Activated T-cell treated with anti-CD3 and anti-CD28 coated beads, Interleukin-2, amount 50 U/mL, for 1 hour (primary cell): ENCODE data around the gene AAGAB.
"Not testable (repeated sequence)": the region's sequence is repeated elsewhere in the genome, so short reads cannot be mapped to it uniquely, and the experiment has no call there.

ENCODE experiments used
- DNase-seq: peaks from one replicate; pipeline ENCODE4 v3.0.0-alpha.2; 2020

AAGAB gene

DNA sequence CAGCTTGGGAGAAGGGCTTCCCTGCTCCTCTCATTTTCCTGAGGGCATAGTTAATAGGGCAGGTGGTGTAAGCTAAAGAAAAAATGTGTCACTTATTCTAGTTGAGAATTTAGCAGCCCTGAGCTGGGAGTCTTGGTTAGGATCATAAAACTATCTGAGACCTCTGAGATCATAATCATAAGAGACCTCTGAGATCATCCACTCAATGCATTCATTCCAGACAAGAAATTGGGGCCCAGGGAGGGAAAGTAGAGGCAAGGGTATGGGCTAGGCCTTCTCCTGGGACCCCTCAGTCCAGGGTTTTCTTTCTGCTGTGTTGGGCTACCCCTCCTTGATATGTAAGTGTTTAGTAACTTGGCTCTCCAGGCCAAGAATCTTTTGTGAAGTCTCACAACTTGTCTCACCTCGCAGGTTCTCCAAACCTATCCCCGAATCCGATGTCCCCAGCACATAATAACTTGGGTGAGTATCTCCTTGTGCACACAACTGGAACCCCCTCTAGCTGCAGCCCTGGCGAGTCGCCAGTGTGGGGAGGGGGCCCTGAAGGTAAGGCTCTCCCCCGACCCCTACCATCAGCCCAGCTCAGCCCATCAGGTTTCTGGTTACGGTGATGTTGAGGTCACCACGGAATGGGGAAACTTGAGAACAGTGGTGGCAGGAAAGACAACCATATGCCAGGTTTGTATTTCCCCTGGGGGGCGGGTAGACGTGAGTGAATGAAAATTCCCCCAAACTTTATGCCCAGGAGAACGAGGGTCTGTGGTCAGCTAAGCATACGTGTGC is 84.1 kb downstream of the AAGAB start:
- no peak for DNase-seq

GRCh38 chr15:67168694-67169093 is 85.8 kb downstream of the AAGAB start:
- DNase-seq: no peak

DNA sequence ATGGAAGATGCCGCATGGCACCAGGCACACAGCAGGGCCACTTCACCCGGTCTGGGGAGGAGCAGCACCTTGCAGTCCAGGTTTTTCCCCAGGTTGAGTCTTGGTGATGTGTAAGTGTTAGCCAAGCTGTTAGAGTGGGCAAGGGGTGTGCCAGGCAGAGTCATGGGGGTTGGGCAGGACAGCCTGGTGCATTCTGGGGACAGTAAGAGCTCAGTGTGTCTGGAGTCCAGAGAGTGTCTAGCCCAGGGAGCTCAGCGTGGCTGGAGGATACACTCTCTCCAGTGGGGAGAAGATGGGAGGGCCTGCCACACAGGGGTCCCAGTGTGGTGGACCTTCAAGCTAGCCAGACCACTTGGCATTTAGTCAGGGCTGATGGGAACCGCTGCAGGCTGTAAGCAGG is 87.4 kb downstream of the AAGAB start:
- no peak for DNase-seq

DNA sequence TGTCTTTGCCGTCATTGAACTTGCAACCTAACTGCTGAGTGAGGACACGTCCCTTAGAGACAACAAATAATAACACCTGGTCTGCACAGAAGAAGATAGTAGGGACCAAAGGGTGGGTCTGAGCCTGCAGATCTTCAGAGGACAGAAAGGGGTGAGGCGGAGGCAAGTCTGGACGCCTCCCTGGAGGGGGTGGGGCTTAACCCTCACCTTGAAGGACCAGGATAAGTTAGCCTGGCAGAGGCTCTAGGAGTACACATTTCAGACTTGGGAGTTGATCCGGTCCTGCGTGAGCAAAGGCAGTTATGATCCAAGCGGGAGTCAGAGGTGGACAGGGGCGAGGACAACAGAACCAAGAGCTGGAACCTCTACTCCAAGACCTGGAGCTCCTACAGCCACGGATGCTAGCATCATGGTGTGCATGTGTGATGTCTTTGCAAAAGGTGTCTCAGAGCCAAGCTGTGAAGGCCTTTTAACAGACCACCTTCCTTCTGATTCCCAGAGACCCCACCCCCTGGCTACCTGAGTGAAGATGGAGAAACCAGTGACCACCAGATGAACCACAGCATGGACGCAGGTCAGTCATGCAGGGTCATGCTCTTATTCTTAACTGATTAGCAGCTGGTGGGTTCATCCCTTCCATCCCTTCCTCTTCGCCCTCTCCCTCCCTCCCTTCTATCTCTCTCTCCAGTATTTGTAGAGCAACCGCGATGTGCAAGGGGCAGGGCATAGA is 88.0 kb downstream of the AAGAB start:
- DNase-seq: no peak

GRCh38 chr15:67165254-67166253 is 88.9 kb downstream of the AAGAB start:
- DNase-seq: no peak

GRCh38 chr15:67164811-67165253 is 89.6 kb downstream of the AAGAB start:
- DNase-seq: no peak

DNA sequence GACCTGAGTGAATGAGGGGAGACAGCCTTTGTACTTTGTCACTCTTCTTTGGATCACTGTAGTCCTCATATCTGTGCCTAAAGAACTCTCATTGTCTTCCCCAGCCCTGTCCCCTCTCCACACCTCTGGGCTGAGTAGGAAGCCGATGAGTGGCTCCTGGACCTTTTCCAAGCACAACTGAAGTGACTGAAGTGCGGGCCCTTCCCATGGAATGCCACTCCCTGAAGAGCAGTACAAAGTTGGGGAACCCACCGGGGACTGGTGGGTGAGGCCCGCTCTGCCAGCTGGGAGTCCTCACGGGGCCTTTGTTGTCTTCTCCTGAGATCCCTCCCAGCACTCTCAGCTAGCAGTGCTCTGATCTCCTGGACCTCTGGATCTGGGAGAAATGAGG is 90.1 kb downstream of the AAGAB start:
- DNase-seq: no peak

DNA sequence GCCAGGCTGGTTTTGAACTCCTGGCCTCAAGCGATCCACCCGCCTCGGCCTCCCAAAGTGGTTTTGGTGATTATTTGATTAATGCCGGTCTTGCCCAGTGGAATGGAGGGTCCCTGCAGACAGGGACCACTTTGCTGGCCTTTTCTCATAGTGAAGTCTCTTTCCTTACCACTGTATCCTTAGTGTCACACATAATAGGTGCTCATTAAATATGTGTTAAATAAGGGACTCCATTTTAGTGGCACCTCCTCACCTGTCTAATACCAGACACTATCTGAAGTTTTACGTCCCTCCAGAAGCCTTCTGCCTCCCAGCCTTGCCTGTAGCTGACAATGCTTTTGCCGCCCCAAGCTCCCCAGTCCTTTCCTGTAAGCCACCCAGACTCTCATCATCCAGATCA is 91.3 kb downstream of the AAGAB start:
- DNase-seq: no peak

DNA sequence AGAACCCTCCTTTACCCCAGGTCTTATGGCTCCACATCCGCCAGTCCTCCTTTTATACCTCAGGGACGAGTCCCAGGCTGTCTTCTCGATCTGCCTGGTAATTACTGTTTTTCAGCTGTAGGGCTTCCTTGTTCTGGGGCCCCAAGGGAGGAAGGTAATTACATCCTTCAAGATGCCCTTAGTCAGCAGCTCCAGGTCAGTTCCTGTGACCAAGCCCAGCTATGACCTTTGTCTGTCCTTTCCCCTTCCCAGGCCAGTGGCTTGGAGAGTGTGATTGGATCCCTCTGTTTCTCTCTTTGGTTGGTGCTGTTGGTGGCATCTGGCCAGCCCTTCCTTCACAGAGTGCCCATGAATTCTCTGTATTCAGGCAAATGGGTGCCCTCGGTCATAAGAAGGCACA is 92.6 kb downstream of the AAGAB start:
- no peak for DNase-seq

- no peak for DNase-seq
These were observed 93.0 kb downstream of the AAGAB start for GRCh38 chr15:67161412-67161811.

DNA sequence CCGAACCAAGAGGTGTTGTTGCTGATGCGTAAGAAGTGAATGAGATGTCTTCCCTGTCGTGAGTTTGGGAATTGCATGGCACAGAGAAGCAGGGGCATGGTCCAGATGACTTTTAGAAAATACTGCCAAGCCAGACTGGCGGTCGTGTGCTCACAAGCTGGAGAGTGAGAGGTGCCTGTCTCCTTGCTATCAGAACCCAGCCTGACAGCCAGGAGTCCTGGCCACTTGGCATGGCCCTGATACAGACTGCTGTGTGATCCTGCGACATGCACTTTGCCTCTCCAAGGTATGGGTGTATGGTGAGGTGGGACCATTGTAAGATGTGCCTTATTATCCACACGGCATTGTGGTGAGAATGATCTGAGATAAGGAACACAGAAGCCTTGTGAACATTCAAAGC is 96.1 kb downstream of the AAGAB start:
- no peak for DNase-seq

- DNase-seq: no peak
These were observed 96.8 kb downstream of the AAGAB start for GRCh38 chr15:67157521-67158252.

- DNase-seq: no peak
These were observed 97.6 kb downstream of the AAGAB start for GRCh38 chr15:67156834-67157233.

GRCh38 chr15:67156426-67156825 is 98.0 kb downstream of the AAGAB start:
- no peak for DNase-seq

- no peak for DNase-seq
These were observed 100.2 kb downstream of the AAGAB start for GRCh38 chr15:67154249-67154648.

DNA sequence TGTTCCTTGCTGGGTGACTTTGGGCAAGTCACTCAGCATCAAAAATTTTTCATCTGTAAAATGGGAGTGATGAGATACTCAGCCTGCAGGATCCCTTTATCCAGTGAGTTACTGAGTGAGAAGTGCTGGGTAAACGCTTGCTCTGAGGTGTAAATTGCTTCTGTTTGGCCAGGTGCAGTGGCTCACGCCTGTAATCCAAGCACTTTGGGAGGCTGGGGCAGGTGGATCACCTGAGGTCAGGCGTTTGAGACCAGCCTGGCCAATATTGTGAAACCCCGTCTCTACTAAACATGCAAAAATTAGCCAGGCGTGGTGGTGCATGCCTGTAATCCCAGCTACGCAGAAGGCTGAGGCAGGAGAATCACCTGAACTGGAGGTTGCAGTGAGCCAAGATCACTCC is 101.4 kb downstream of the AAGAB start:
- DNase-seq: not testable (repeated sequence)

GRCh38 chr15:67152429-67152828 is 102.0 kb downstream of the AAGAB start:
- no peak for DNase-seq
